ENCODE results near the gene TUBGCP3.
A peak's percentile ranks its signal among the peaks of the same experiment; 100 is the strongest.
"Not testable (repeated sequence)": the region's sequence is repeated elsewhere in the genome, so short reads cannot be mapped to it uniquely, and the experiment has no call there.

The TUBGCP3 gene

GRCh38 chr13:112587764-112588489 is at the start of gene TUBGCP3:
Gene TUBGCP3 (minus strand): TSS chr13:112588153. CDS start chr13:112587980, 173 bp downstream.
- peak; percentile 83 for DNase-seq (ENCODE audit: low spot score)

DNA sequence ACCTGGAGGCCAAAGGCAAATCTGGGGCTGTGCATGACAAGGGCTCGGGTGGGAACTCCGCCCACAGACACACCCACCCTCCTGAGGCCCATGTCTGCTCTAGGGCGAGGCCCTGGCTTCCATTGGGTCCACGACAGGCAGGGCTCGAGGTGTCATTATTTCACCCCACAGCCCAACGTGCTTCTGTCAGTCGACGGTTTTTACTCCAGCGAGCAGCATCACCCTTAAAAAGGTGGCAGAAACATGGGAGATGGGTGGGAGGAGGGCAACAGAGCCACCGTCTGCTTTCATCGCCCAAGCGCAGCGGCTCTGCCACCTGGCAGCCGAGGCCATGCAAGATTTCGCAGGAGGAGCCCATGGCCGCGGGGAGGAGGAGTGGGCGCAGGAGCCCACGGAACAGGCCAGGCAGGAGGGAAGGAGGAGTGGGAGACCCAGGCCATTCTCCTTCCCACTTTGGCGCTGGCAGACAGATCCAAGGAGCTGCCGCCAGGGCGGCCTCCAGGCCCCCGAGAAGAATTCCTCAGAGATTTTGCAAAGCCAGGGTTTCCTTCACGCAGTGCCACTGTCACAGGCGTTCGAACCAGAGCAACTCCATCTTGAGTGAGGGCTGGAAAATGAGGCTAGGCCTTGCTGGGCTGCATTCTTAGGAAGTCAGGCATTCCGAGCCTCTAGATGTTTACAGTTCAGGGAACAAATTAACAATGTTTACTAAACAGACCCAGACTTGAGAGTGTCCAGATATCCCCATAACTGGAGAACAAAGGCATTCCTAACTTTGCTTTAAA is 49.3 kb upstream of the TUBGCP3 start:
- DNase-seq (ENCODE audit: low spot score), result no peak

DNA sequence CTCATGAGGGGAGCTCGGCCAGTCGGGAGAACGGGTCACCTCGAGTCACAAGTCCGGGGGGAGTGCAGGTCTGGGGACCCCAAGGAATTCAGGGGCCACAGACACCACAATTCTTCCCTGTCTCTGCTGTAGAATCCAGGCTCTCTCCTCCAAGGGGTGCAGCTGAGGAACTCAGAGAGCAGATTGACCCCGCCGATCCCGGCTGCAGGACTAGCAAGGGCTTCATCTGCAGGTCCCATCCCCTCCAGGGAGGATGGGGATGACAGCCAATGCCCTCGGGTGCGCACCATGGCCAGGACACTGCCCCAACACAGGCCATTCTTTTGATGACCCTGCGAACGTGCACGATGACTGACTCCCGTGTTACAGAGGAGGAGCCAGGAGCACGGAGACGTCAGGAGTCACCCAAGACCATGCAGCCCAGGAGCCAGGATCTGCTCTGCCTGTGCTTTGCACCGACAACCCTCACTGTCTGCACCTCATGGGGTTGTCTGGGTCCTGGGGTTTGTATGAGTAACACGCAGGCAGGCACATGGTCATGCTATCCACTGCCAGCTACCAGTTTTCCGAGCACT is 48.5 kb upstream of the TUBGCP3 start:
- DNase-seq (ENCODE audit: low spot score), result no peak

- no peak for DNase-seq (ENCODE audit: low spot score)
These were observed 47.4 kb upstream of the TUBGCP3 start for GRCh38 chr13:112635323-112635722.

GRCh38 chr13:112634102-112634501 is 46.1 kb upstream of the TUBGCP3 start:
- no peak for DNase-seq (ENCODE audit: low spot score)

DNA sequence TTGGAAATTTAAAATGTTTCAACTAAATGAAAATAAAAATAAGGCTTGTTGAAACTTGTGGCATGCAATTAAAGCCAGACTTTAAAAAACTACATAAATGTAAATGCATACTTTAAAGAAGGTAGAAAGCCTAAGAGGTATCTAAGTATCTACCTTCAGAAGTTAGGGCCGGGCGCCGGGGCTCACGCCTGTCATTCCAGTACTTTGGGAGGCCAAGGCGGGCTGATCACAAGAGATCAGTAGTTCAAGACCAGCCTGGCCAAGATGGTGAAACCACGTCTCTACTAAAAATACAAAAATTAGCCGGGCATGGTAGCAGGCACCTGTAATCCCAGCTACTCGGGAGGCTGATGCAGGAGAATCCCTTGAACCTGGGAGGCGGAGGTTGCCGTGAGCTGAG is 42.3 kb upstream of the TUBGCP3 start:
- not testable (repeated sequence) for DNase-seq (ENCODE audit: low spot score)

DNA sequence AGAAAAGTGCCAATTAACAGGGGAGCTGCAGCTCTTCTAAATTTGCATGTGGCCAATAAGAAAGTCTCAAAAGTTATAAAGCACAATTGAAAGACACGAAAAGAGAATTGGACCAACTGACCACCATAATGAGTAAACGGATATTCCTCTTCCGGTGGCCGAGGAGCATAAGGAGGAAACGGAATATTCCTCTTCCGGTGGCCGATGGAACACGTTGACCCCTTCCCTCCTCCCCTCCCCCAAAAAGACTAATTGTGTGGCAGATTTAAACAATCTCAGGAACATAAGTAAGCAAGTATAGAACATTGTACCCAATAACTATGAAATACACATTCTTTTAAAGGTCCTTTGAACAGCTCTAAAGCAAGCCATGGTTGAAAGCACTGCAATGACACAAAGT is 41.2 kb upstream of the TUBGCP3 start:
- DNase-seq (ENCODE audit: low spot score), result no peak

DNA sequence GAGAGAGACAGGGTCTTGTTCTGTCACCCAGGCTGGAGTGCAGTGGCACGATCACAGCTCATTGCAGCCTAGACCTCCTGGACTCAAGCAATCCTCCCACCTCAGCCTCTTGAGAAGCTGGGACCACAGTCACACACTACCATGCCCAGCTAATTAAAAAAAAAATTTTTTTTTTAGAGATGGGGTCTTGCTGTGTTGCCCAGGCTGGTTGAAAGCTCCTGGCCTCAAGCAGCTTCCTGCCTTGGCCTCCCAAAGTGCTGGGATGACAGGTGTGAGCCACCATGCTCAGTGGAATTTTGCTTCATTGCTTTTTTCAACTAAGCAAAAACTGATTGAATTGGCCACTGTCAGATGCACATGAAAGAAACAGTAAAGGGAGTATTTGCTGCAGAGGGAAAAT is 39.7 kb upstream of the TUBGCP3 start:
- not testable (repeated sequence) for DNase-seq (ENCODE audit: low spot score)

GRCh38 chr13:112627161-112627560 is 39.2 kb upstream of the TUBGCP3 start:
- no peak for DNase-seq (ENCODE audit: low spot score)

DNA sequence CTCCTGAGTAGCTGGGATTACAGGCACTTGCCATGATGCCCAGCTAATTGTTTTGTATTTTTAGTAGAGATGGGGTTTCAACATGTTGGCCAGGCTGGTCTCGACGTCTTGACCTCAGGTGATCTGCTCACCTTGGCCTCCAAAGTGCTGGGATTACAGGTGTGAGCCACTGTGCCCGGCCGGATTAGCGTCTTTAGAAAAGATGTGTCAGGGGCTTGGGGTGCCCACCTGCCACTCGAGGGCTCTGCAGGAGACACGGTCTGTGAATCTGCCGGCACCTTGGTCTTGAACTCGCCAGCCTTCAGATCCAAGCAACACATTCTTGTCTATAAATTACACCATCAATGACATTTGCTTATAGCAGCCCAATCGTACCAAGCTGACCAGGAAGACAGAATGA is 38.8 kb upstream of the TUBGCP3 start:
- DNase-seq (ENCODE audit: low spot score), result no peak

- DNase-seq (ENCODE audit: low spot score), result no peak
These were observed 38.2 kb upstream of the TUBGCP3 start for GRCh38 chr13:112626124-112626523.

DNA sequence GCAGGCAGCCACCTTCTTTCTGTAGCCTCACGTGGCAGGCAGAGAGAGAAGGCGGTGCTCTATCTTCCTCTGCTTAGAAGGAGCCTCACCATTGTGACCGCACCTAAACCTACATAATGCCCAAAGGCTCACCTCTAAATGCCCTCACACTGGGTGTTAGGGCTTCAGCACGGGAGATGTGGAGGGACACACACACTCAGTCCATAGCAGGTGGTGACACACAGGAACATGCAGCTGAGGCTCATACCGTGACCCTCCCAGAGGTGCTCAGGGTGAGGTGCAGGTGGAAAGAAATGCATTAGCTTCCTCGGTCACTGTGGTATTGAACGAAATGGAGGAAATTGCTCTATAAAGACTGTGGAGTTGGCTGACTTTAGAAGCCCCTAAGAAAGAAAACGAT is 37.7 kb upstream of the TUBGCP3 start:
- DNase-seq (ENCODE audit: low spot score), result no peak

- DNase-seq (ENCODE audit: low spot score), result no peak
These were observed 36.9 kb upstream of the TUBGCP3 start for GRCh38 chr13:112624602-112625430.

DNA sequence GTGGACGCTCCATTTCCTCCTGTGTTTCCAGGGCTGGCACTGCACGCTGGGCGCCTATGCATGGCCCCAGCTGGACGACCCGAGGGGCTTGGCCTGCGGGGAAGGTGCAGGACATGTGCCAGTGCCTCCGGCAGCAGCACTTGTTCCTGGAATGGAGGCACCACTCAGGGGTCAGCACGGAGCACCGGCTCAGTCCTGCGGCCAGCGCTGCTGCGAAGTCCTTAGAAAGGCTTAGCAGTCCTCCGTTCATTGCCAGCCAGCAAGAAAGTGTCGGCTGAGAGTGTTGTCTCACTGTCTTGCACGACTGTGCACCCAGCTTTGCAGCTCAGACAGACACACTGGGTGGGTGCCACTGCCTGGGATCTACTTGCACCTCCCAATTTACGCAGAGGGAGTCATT is 36.1 kb upstream of the TUBGCP3 start:
- DNase-seq (ENCODE audit: low spot score), result no peak

GRCh38 chr13:112623051-112623711 is 35.2 kb upstream of the TUBGCP3 start:
- DNase-seq (ENCODE audit: low spot score), result no peak

DNA sequence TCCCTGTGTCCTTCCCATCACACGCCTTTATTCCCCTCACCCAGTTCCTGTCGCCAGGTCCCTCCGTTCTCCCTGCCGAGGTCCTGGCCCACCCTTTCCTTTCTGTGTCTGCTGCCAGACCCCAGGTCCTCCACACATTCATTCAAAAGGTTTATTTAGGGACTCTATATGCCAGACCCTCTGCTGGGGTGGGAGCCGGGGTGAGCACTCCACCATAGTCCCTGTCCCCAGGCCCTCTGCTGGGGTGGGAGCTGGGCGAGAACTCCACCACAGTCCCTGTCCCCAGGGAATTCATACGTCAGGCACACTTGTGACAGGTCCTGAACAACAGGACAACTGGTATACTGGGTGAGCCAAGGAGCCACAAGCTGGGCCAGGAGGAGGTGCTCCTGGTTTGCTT is 34.4 kb upstream of the TUBGCP3 start:
- DNase-seq (ENCODE audit: low spot score), result no peak

DNA sequence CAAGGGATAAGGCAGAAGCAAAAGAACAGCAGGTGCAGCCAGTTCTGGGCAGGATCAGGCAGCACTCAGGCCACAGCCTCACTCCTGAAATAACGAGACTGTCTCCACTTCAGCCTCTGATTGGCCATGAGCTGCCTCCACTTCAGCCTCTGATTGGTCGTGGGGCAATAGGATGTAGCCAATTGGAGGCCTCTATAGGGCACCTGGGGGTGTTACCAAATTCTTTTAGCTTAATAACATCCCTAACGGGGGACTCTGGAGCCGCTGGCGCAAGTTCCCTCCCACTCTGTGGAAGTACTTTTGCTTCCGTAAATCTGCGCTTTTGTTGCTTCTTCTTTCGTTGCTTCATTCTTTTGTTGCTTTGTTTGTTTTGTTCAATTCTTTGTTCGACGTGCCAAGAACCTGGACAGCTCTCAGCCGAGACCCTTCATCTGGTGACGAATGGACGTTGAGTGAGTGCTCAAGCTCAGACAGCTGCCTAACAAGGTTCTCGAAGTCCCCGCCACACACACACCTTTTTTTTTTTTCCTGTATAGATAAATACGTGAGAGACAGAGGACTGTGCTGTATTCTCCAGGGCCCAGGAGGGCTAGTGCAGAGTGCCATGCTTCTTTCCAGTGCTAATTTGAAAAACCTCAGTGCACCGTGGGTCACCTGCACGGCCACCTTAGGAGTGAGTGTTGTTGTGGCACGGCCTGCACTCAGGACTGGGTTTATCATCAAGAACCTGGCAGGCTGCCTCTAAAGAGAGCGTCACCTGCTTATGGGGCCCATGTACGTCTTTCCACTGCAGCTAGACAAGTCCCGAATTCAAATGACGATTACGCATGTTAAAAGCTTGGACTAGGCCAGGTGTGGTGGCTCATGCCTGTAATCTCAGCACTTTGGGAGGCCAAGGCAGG is 32.0 kb upstream of the TUBGCP3 start:
- DNase-seq (ENCODE audit: low spot score), result no peak

DNA sequence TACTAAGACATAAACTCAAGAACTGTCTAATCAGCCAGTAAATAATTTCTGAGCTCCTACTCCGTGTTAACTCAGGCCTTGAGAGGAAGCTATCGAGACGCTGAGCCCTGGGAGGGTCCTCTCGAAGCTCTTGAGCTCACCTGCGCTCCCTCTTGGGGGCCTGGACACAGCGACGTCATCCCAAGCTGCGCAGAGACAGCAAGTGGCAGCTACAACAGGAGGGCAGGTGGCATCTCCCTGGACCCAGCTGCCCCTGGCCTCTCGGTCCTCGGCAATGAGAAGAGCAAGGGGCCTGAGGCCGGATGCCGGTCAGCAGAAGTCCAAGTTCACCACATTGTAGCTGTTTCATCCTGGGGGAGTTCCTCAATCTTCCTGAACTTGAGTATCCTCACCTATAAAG is 30.5 kb upstream of the TUBGCP3 start:
- no peak for DNase-seq (ENCODE audit: low spot score)

DNA sequence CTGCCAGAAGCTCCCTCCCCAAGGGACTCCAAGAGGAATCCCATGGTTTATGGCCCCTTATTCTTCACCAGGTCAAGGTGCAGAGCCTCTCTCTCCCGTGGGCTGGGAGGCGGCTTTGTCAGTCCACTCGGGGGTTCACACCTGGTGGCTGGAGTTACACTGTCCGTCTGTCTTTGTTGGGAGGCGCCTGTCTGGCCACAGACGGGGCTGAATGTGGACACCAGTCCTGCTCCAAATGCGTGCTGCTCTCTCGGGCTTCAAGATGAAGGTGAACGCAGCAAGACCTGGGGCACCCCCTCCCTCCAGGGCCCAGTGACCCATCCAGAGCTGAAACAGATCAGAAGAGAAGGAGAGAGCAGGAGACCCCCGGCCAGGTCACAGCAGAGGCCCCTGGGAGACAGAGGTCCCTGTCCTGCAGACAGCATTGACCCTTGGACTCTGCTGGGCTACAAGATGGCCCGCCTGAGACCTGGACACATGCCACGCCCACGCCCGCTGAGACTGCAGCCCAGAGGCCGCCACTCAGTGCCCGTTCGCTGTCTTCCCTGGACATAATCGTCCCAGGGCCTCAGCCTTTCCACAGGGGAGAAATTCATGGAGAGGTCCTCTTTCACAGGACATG is 29.9 kb upstream of the TUBGCP3 start:
- DNase-seq (ENCODE audit: low spot score), result no peak

Measured in LoVo (cell line).